Fibroblast of skin of scalp (primary cell): ENCODE measurements around the gene MESD.
A peak's percentile ranks its signal among the peaks of the same experiment; 100 is the strongest.

ENCODE experiments used
- DNase-seq: peaks from one replicate; pipeline ENCODE4 v3.0.0-alpha.2; 2013

The MESD gene

DNA sequence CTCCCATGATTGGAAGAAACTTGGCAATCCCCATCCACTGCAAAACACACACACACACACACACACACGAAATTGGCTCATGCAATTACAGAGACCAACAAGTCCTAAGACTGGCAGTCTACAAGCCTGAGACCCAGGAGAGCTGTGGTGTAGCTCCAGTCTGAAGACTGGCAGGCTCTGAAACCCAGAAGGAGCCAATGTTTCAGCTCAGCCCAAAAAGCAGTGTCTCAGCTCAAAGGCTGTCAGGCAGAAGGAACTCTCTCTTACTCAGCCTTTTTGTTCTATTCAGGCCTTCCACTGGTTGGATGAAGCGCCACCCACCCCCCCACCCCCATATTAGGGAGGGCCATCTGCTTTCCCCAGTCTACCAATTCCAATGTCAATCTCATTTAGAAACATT, 32.1 kb downstream of the MESD start:
- no peak for DNase-seq

- peak; percentile 89 for DNase-seq
These were observed 33.8 kb downstream of the MESD start for GRCh38 chr15:80955571-80956452.

DNA sequence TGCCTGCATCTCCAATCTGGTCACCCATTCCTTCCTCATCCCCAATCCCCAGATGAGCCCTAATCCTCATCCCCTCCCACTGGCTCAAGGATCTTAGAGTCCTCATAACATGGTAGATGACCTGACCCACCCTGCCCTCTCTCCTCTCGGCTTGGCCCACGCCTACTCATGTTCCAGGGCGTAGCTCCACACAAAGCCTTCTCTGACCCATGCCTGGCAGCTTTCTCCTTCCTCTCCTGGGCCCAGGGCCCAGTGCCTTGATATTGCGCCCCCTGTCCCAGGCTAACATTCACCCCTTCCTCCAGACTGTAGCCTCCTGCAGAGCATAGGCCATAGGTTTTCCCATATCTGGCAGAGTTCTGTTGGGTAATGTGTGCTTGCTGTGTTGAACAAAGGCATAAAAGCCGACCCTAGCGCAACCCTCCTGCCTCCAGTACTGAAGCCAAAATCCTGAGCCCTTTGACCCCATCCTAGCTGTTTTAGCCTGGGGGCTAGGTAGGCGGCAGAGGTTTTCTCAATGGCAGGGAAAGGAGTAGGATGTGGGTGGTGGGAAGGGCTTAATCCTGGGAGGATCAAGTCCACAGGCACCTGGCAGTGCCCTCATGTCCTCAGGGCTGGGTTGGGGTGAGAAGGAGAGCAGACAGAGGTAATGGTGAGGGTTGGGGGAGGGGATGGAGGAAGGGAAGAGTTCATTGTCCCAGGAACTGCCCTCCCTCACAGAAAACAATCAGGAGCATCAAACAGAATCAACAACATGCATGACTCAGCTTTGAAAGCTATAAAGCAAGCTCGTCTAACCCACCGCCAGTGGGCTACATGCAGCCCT, 35.5 kb downstream of the MESD start:
- no peak for DNase-seq

GRCh38 chr15:80953001-80953952, 36.3 kb downstream of the MESD start:
- no peak for DNase-seq

GRCh38 chr15:80951941-80952340, 37.7 kb downstream of the MESD start:
- DNase-seq: no peak

- DNase-seq: no peak
These were observed 39.1 kb downstream of the MESD start for GRCh38 chr15:80950291-80951078.

GRCh38 chr15:80949756-80950155, 39.9 kb downstream of the MESD start:
- no peak for DNase-seq

- no peak for DNase-seq
These were observed 40.8 kb downstream of the MESD start for GRCh38 chr15:80948651-80949292.

DNA sequence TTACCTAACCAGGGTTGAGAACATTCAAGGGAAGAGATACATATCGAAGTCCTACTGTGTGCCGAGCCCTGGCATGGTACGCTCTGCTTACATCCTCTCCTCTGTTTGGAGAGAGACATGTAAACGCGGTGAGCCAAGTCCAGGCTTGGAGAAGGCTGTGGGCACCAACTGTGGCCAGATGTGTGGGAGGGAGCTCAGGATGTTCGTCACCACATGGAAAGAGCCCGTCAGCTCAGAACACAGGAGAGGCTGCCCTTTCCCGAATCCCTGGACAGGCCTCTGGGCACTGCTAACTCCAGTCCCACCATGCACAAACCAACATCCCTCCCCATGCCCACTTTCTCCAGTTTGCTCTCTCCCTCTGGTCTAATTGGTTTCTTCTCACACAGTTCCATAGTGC, 43.0 kb downstream of the MESD start:
- no peak for DNase-seq

DNA sequence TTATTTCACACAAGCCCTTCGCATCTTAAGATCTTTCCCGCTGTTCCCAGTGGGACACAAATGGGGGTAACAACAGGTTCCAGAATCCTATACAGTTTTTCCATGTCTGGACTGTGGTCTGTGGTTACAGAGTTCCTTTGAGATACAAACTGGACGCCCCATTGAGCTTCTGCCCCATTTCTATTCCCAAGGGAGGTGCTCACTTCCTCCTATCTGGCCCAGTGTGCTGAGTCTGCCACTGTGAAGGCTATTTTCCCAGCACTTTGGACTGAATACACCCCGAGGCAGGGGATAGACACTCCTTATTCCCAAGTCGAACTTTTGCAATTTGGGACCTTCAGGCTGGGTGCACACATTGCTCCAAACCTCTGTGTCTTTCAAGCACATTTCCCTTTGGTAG, 44.0 kb downstream of the MESD start:
- DNase-seq: peak; percentile 40

- no peak for DNase-seq
These were observed 44.8 kb downstream of the MESD start for GRCh38 chr15:80944818-80945217.

- DNase-seq: no peak
These were observed 46.7 kb downstream of the MESD start for GRCh38 chr15:80942746-80943565.

DNA sequence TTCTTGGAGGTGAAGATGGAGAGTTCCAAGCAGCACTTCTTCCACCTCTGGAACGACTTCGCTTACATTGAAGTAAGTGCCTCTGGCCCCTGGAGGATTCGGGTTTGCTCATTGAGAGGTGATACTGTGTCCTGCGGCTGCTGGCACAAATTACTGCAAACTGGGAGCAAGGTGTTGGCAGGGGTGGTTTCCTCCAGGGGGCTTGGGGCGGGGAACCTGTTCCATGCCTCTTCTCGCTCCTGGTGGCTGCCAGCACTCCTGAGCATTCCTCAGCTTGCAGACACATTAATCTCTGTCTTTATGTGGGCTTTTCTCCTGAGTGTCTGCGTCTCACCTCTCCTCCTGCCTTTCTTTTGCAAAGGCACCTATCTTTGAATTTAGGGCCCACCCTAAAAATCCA, 47.4 kb downstream of the MESD start:
- DNase-seq: no peak

- no peak for DNase-seq
These were observed 48.8 kb downstream of the MESD start for GRCh38 chr15:80940851-80941250.

DNA sequence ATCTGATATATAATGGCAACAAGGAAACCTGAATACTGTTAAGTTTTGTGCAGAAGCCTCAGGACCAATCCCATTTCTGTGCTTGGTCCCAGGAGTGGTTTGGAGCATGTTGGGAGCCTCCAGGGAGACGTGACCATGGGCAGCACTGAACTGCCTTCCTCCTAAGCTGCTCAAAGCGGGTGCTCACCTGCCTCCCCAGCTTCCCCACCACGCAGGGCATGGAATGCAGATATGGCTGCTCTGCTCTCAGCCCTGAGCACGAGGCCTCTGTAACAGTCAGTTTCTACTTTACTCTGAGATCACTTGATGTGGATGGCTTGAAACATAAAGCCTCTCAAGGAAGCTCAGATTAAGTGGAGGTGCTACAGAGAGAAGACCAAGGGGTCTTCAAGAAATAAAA, 49.3 kb downstream of the MESD start:
- DNase-seq: no peak

GRCh38 chr15:80939216-80939615, 50.4 kb downstream of the MESD start:
- DNase-seq: no peak

- no peak for DNase-seq
These were observed 51.9 kb downstream of the MESD start for GRCh38 chr15:80937718-80938117.

- no peak for DNase-seq
These were observed 53.1 kb downstream of the MESD start for GRCh38 chr15:80936288-80937078.

GRCh38 chr15:80934761-80935221, 54.8 kb downstream of the MESD start:
- DNase-seq: peak; percentile 62
